Measurements from ENCODE around the gene FPR2. TPM values are rescaled to one million over a fixed set of nuclear protein-coding genes. Genes with fewer than 3 reads are reported as not detected.
"Not testable (repeated sequence)": the region's sequence is repeated elsewhere in the genome, so short reads cannot be mapped to it uniquely, and the experiment has no call there.

FPR2 gene
- total and polyA plus RNA-seq, 4 donors, result 0.18 to 3.9 (median 2.6) TPM

DNA sequence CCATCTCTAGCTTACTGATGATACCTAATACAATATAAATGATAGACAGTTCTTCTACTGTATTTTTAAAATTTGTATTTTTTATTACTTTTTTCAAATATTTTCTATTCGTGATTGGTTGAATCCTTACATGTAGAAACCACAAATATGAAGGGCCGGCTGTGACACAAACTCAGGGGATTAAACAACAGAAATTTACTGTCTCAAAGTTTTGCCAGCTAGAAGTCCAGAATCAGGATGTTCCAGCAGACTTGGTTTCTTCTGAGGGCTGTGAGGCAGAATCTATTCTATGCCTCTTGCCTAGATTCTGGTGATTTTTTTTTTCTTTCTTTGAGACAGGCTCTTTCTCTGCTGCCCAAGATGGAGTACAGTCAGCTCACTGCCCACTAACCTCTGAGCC lies 23.1 kb upstream of the FPR2 start:
- ATAC-seq (ENCODE audit: low FRiP score), result no peak

DNA sequence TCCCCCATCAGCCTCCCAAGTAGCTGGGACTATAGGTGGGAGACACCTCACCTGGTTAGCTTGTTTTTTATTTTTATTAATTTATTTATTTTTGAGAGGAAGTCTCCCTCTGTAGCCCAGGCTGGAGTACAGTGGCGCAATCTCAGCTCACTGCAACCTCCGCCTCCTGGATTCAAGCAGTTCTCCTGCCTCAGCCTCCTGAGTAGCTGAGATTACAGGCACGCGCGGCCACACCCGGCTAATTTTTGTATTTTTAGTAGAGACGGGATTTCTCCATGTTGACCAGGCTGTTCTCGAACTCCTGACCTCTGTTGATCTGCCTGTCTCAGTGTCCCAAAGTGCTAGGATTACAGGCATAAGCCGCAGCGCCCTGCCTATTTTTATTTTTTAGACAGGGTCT lies 22.5 kb upstream of the FPR2 start:
- H3K4me1 ChIP-seq (ENCODE audit: control insufficient read depth in 1 of 2, insufficient read depth in 2 of 2, low read length in 2 of 2); H3K27ac ChIP-seq (ENCODE audit: low read depth in 1 of 2, low read length in 2 of 2); intact Hi-C loops (cut with DNase I); DNase-seq; H3K4me3 ChIP-seq (ENCODE audit: low read length in 2 of 2); ATAC-seq (ENCODE audit: low FRiP score); H3K9me3 ChIP-seq (ENCODE audit: control insufficient read depth, low read length); H3K27me3 ChIP-seq (ENCODE audit: control insufficient read depth in 1 of 2, insufficient read depth in 2 of 2, low read length in 1 of 2); H3K36me3 ChIP-seq (ENCODE audit: control insufficient read depth in 1 of 2, insufficient read depth in 2 of 2, low read length in 1 of 2): not testable (repeated sequence)
- WGBS, 2 donors, result 87 to 89% methylated on average over 10 of the region's 10 CpGs

More for the DNA sequence above, 23.1 kb upstream of the FPR2 start:
- Histone ChIP-seq H3K9me3 (ENCODE audit: control insufficient read depth, low read length) (peaks cover 2% of the 10 kb centered on the region), H3K4me3 (ENCODE audit: low read length in 2 of 2) (no peak overlapping the region), H3K36me3 (ENCODE audit: control insufficient read depth in 1 of 2, insufficient read depth in 2 of 2, low read length in 1 of 2) (no peaks in the 10 kb centered on the region), H3K27ac (ENCODE audit: low read depth in 1 of 2, low read length in 2 of 2) (no peak overlapping the region), H3K27me3 (ENCODE audit: control insufficient read depth in 1 of 2, insufficient read depth in 2 of 2, low read length in 1 of 2) (no peaks in the 10 kb centered on the region), H3K4me1 (ENCODE audit: control insufficient read depth in 1 of 2, insufficient read depth in 2 of 2, low read length in 2 of 2) (no peaks in the 10 kb centered on the region)
- no peak for DNase-seq
- WGBS, 2 donors, result 66 to 70% methylated on average over 2 of the region's 2 CpGs
- intact Hi-C loops (cut with DNase I), result no loop called here

DNA sequence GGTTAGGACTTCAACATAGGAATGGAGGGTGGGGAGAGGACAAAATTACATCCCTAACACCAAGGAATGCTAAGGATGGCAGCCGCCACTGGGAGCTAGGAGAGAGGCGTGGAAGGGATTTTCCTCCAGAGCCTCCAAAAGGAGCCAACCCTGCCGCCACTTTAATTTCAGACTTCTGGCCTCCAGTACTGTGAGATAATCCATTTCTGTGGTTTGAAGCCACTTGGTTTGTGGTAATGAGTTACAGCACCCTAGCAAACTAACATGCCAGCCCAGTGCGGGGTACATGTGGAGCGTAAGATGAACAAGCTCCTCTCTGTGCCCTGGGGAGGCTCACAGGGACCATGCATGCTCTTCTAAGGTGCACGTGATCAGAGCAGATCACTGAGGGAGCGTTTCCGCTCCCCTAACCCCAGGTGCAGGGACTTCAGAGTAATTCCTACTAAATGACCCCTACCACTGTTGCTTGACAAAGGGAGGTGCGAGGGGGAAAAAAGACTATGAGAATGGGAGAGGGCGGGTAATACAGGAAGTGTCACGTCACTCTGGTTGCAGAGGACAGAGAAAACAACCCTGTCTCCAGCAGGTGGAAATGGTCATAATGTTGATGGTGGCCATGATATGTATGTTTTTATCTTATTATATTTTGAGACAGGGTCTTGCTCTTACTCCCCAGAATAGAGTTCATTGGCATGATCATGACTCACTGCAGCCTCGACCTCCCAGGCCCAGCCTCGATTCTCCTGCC lies 21.3 kb upstream of the FPR2 start:
- Histone ChIP-seq H3K4me1 (ENCODE audit: control insufficient read depth in 1 of 2, insufficient read depth in 2 of 2, low read length in 2 of 2) (no peaks in the 10 kb centered on the region), H3K4me3 (ENCODE audit: low read length in 2 of 2) (no peak overlapping the region), H3K27me3 (ENCODE audit: control insufficient read depth in 1 of 2, insufficient read depth in 2 of 2, low read length in 1 of 2) (no peaks in the 10 kb centered on the region), H3K36me3 (ENCODE audit: control insufficient read depth in 1 of 2, insufficient read depth in 2 of 2, low read length in 1 of 2) (no peaks in the 10 kb centered on the region), H3K9me3 (ENCODE audit: control insufficient read depth, low read length) (peaks cover 2% of the 10 kb centered on the region), H3K27ac (ENCODE audit: low read depth in 1 of 2, low read length in 2 of 2) (no peak overlapping the region)
- ATAC-seq (ENCODE audit: low FRiP score) (no peak), DNase-seq (no peak)
- intact Hi-C loops (cut with DNase I), result no loop called here
- WGBS, 2 donors, result 64 to 71% methylated on average over 13 of the region's 13 CpGs

DNA sequence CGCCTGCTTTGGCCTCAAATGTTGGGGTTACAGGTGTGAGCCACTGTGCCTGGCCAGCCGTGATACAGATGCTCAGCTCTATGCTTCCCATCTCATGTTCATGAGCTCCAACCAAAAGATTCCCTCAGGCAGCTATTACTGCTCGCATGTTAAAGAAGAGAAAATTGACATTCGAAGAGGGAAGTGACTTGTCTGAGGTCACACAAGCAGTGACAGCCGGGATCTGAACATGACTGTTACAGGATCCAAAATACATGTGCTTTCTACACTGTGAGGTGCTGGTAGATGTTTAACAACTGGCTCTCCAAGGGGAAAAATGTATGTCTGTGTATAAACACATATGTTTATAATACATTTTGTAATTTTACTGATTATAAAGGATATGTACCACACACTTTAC lies 20.6 kb upstream of the FPR2 start:
- no peak for ATAC-seq (ENCODE audit: low FRiP score)

DNA sequence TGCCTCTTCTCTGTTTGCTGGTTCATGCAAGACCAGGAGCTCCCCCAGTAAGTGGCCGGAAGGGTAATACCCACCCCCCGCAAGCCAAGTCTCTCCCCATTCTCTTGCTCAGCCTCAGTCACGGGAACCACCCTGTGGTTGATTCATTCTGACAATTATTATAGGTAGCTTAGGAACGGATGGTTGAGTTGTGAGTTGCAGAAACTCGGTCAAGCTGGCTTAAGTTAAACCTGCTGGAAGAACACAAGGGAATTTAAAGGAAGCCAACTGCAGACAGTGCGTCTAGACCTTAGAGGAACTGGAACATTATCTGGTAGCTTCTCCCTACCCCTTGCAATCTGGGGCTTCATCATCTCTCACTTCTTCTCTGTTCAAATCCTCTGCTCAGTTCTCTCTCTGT lies 18.2 kb upstream of the FPR2 start:
- H3K36me3 ChIP-seq (ENCODE audit: control insufficient read depth in 1 of 2, insufficient read depth in 2 of 2, low read length in 1 of 2), result no peaks in the 10 kb centered on the region
- no peaks in the 10 kb centered on the region for H3K27me3 ChIP-seq (ENCODE audit: control insufficient read depth in 1 of 2, insufficient read depth in 2 of 2, low read length in 1 of 2)
- no peaks in the 10 kb centered on the region for H3K4me1 ChIP-seq (ENCODE audit: control insufficient read depth in 1 of 2, insufficient read depth in 2 of 2, low read length in 2 of 2)
- WGBS, 2 donors, result 52 to 54% methylated on average over 6 of the region's 6 CpGs
- H3K27ac ChIP-seq (ENCODE audit: low read depth in 1 of 2, low read length in 2 of 2), result no peak overlapping the region
- peaks cover 2% of the 10 kb centered on the region for H3K9me3 ChIP-seq (ENCODE audit: control insufficient read depth, low read length)
- intact Hi-C loops (cut with DNase I), result no loop called here
- DNase-seq (no peak), ATAC-seq (ENCODE audit: low FRiP score) (no peak)
- H3K4me3 ChIP-seq (ENCODE audit: low read length in 2 of 2), result no peak overlapping the region

More for the DNA sequence above, 20.6 kb upstream of the FPR2 start:
- H3K36me3 ChIP-seq (ENCODE audit: control insufficient read depth in 1 of 2, insufficient read depth in 2 of 2, low read length in 1 of 2), result no peaks in the 10 kb centered on the region
- WGBS, 2 donors, result 71 to 86% methylated on average over 5 of the region's 5 CpGs
- DNase-seq, result no peak
- H3K4me3 ChIP-seq (ENCODE audit: low read length in 2 of 2), result no peak overlapping the region
- no peaks in the 10 kb centered on the region for H3K4me1 ChIP-seq (ENCODE audit: control insufficient read depth in 1 of 2, insufficient read depth in 2 of 2, low read length in 2 of 2)
- H3K9me3 ChIP-seq (ENCODE audit: control insufficient read depth, low read length), result peaks cover 2% of the 10 kb centered on the region
- intact Hi-C loops (cut with DNase I), result no loop called here
- no peaks in the 10 kb centered on the region for H3K27me3 ChIP-seq (ENCODE audit: control insufficient read depth in 1 of 2, insufficient read depth in 2 of 2, low read length in 1 of 2)
- no peak overlapping the region for H3K27ac ChIP-seq (ENCODE audit: low read depth in 1 of 2, low read length in 2 of 2)

DNA sequence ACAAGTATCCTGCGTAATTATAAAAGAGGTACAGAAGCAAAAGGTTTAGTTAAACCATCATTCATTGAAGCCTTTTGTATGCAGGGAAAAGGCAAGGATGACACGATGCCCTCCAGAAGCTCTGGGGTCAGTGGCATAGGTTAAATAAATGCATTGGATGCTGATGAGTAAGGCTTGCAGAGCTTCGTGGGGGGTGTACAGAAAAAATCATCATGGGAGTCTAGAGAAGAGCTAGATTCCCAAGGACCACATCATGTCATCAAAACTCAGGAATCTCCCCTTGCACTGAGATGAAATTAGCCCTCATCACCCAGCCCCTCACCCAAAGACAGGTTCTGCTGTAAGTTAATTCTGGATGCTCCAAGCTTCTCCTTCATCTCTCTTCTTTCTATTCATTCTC lies 17.6 kb upstream of the FPR2 start:
- H3K36me3 ChIP-seq (ENCODE audit: control insufficient read depth in 1 of 2, insufficient read depth in 2 of 2, low read length in 1 of 2), result no peaks in the 10 kb centered on the region
- intact Hi-C loops (cut with DNase I), result no loop called here
- no peak overlapping the region for H3K4me3 ChIP-seq (ENCODE audit: low read length in 2 of 2)
- peaks cover 2% of the 10 kb centered on the region for H3K9me3 ChIP-seq (ENCODE audit: control insufficient read depth, low read length)
- DNase-seq (no peak), ATAC-seq (ENCODE audit: low FRiP score) (no peak)
- H3K27ac ChIP-seq (ENCODE audit: low read depth in 1 of 2, low read length in 2 of 2), result no peak overlapping the region
- WGBS, 2 donors, result 36 to 60% methylated on average over 3 of the region's 3 CpGs
- H3K4me1 ChIP-seq (ENCODE audit: control insufficient read depth in 1 of 2, insufficient read depth in 2 of 2, low read length in 2 of 2), result no peaks in the 10 kb centered on the region
- H3K27me3 ChIP-seq (ENCODE audit: control insufficient read depth in 1 of 2, insufficient read depth in 2 of 2, low read length in 1 of 2), result no peaks in the 10 kb centered on the region

DNA sequence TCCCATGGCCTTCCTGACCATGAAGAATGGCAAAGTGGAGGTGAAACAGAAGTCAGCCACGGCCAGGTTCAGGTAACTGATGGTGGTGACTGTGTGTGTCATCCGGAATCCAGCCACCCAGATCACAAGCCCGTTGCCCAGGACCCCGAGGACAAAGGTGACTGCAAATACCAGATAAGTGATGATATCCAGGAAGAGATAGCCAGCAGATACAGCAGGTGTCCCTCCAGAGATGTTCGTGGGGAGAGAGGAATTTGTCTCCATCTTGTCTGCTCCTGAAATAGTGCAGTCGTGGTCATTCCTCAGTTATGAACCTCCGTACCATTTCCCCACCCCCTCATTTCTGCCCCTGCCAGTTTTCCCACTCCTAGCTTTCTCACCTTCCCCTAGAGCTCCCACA lies 14.2 kb upstream of the FPR2 start:
- ATAC-seq (ENCODE audit: low FRiP score) (no peak), DNase-seq (no peak)
- H3K4me3 ChIP-seq (ENCODE audit: low read length in 2 of 2), result no peak overlapping the region
- H3K36me3 ChIP-seq (ENCODE audit: control insufficient read depth in 1 of 2, insufficient read depth in 2 of 2, low read length in 1 of 2), result no peaks in the 10 kb centered on the region
- WGBS, 2 donors, result 74 to 77% methylated on average over 7 of the region's 7 CpGs
- no peaks in the 10 kb centered on the region for H3K27me3 ChIP-seq (ENCODE audit: control insufficient read depth in 1 of 2, insufficient read depth in 2 of 2, low read length in 1 of 2)
- no peak overlapping the region for H3K27ac ChIP-seq (ENCODE audit: low read depth in 1 of 2, low read length in 2 of 2)
- intact Hi-C loops (cut with DNase I), result no loop called here
- no peaks in the 10 kb centered on the region for H3K9me3 ChIP-seq (ENCODE audit: control insufficient read depth, low read length)
- no peaks in the 10 kb centered on the region for H3K4me1 ChIP-seq (ENCODE audit: control insufficient read depth in 1 of 2, insufficient read depth in 2 of 2, low read length in 2 of 2)

DNA sequence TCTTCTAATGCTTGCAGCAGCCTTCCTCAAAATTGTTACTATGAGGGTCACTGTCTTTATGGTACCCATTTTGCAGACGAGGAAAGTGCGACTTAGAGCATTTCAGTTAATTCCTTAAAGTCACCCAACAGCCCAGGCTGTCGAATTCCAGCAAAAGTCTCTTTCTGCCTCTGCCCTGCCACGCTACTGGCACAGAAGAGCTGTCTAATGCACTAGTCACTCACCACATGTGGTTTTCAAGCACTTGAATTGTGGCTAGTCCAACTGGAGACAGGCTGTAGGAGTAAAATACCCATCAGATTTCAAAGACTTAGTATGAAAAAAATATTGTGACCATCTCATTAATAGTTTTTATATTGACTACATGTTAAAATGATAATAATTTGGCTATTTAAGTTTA lies 11.0 kb upstream of the FPR2 start:
- no peak for DNase-seq
- no peak for ATAC-seq (ENCODE audit: low FRiP score)
- intact Hi-C loops (cut with DNase I), result no loop called here

DNA sequence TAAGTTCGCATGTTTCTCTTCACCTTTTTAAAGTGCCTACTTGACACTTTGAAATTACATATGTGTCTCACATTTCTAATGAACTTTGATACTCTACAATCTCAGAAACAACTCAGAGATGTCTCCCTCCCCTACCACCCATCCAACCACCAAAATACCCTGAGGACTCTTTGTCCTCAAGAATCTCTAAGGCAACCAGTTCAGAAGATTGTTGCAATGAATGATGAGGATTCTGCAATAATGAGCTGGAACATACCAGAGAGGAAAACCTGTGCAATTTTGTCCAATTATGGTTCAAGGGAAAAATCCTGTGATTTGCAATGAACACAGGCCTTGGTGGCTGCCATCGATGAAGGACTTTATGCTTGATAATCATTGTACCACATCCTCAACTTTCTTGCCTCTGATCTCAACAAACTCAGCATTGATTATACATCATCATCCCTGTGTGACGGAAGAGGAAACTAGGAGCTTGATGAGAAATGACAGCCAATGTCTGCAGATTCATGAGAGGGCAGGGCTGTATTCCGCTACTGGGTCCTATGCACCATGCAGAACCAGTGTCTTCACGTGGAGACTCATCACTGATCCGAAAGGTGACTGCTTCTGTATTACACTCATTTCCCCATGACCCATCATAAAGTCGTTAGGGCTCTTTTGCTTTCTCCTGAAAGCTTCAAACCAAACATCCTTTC lies 10.4 kb upstream of the FPR2 start:
- no peak overlapping the region for H3K27ac ChIP-seq (ENCODE audit: low read depth in 1 of 2, low read length in 2 of 2)
- H3K36me3 ChIP-seq (ENCODE audit: control insufficient read depth in 1 of 2, insufficient read depth in 2 of 2, low read length in 1 of 2), result no peaks in the 10 kb centered on the region
- ATAC-seq (ENCODE audit: low FRiP score) (no peak), DNase-seq (no peak)
- no peaks in the 10 kb centered on the region for H3K4me1 ChIP-seq (ENCODE audit: control insufficient read depth in 1 of 2, insufficient read depth in 2 of 2, low read length in 2 of 2)
- H3K4me3 ChIP-seq (ENCODE audit: low read length in 2 of 2), result no peak overlapping the region
- no peaks in the 10 kb centered on the region for H3K27me3 ChIP-seq (ENCODE audit: control insufficient read depth in 1 of 2, insufficient read depth in 2 of 2, low read length in 1 of 2)
- no peaks in the 10 kb centered on the region for H3K9me3 ChIP-seq (ENCODE audit: control insufficient read depth, low read length)
- 72 to 79% methylated on average over 7 of the region's 7 CpGs for WGBS, 2 donors
- intact Hi-C loops (cut with DNase I), result no loop called here

More for the DNA sequence above, 11.0 kb upstream of the FPR2 start:
- Histone ChIP-seq H3K4me3 (ENCODE audit: low read length in 2 of 2) (no peak overlapping the region), H3K27ac (ENCODE audit: low read depth in 1 of 2, low read length in 2 of 2) (no peak overlapping the region), H3K27me3 (ENCODE audit: control insufficient read depth in 1 of 2, insufficient read depth in 2 of 2, low read length in 1 of 2) (no peaks in the 10 kb centered on the region), H3K9me3 (ENCODE audit: control insufficient read depth, low read length) (no peaks in the 10 kb centered on the region), H3K36me3 (ENCODE audit: control insufficient read depth in 1 of 2, insufficient read depth in 2 of 2, low read length in 1 of 2) (no peaks in the 10 kb centered on the region), H3K4me1 (ENCODE audit: control insufficient read depth in 1 of 2, insufficient read depth in 2 of 2, low read length in 2 of 2) (no peaks in the 10 kb centered on the region)
- WGBS, 2 donors, result 68 to 76% methylated on average over 4 of the region's 4 CpGs

Data from aorta (tissue), 5 donors.